ENCODE data around the gene BRD3OS.

BRD3OS gene

DNA sequence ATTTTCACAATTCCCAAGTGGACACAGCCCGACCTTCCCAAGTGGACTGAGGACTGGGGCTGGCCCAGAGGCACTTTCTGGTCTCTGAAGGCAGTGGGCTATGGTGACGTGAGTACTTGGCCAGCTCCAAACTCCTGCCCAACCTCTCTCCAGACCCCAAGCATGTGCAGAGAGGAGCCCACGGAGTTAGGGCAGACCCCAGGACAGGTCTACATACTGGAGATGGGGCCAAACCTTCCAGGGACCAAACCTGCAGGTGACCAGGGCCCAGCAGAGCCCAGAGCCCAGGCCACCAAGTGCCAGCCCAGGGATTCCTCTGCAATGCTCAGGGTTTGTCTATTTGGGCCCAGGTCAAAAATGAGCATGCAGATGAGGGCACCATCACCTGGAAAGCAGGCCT lies 27.2 kb downstream of the BRD3OS start:
- ChIA-PET POLR2A (no interaction called here), CTCF (interaction anchor here (1.6 kb wide), 1 partner anchor 13 kb away, joined by 6 read pairs; no protein-coding TSS in a partner anchor)
- peaks cover 0 to 6% (median 2%) of the 10 kb centered on the region in 4 experiments for H3K4me1 ChIP-seq (ENCODE audit: control extremely low read depth in 1 of 4, control insufficient read depth in 4 of 4, insufficient read depth in 4 of 4, low read length in 3 of 4)
- WGBS (ENCODE audit: insufficient coverage): 94% methylated on average over 3 of the region's 3 CpGs
- no peaks in the 10 kb centered on the region for H3K9me3 ChIP-seq (ENCODE audit: control extremely low read depth in 1 of 5, control insufficient read depth in 4 of 5, insufficient read depth in 2 of 5, low read depth in 1 of 5, low read length in 4 of 5)
- no peak overlapping the region for H3K4me3 ChIP-seq (ENCODE audit: control insufficient read depth in 1 of 7, extremely low read depth in 1 of 7, insufficient read depth in 4 of 7, low read depth in 2 of 7, low read length in 6 of 7)
- no peak overlapping the region for H3K27ac ChIP-seq (ENCODE audit: insufficient read depth in 1 of 2, low read depth in 1 of 2, low read length in 2 of 2, poor library complexity in 1 of 2, severe bottlenecking in 2 of 2)
- no peak for DNase-seq
- H3K36me3 ChIP-seq (ENCODE audit: control insufficient read depth in 4 of 4, insufficient read depth in 4 of 4, low read length in 3 of 4): peaks cover 6 to 69% (median 49%) of the 10 kb centered on the region in 4 experiments
- H3K27me3 ChIP-seq (replicated peaks in 2 of 5; ENCODE audit: control insufficient read depth in 4 of 5, insufficient read depth in 5 of 5, low read length in 4 of 5): no peaks in the 10 kb centered on the region

DNA sequence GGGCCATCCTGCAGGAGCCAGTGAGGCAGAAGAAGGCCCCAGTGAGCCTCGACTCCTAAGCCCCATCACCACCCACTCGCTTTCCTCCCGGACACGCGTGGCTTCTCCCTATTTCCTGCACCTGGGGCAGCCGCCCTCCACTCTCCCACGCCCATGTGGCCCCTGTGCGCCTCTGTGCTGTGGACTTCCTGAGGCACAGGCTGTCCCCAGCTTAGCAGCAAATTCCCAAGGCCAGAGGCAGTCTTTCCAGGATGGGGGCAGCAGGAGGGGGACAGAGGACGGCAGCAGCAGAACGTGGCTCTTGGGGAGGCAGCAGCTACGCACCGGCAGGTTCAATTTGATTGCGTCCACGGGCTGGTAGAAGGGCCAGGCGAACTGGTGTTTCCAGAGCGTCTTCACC lies 27.7 kb downstream of the BRD3OS start:
- Histone ChIP-seq H3K27me3 (replicated peaks in 2 of 5; ENCODE audit: control insufficient read depth in 4 of 5, insufficient read depth in 5 of 5, low read length in 4 of 5) (no peaks in the 10 kb centered on the region), H3K4me1 (ENCODE audit: control extremely low read depth in 1 of 4, control insufficient read depth in 4 of 4, insufficient read depth in 4 of 4, low read length in 3 of 4) (peaks cover 0 to 6% (median 2%) of the 10 kb centered on the region in 4 experiments), H3K4me3 (ENCODE audit: control insufficient read depth in 1 of 7, extremely low read depth in 1 of 7, insufficient read depth in 4 of 7, low read depth in 2 of 7, low read length in 6 of 7) (no peak overlapping the region), H3K27ac (ENCODE audit: insufficient read depth in 1 of 2, low read depth in 1 of 2, low read length in 2 of 2, poor library complexity in 1 of 2, severe bottlenecking in 2 of 2) (no peak overlapping the region), H3K36me3 (ENCODE audit: control insufficient read depth in 4 of 4, insufficient read depth in 4 of 4, low read length in 3 of 4) (peaks cover 6 to 65% (median 46%) of the 10 kb centered on the region in 4 experiments), H3K9me3 (ENCODE audit: control extremely low read depth in 1 of 5, control insufficient read depth in 4 of 5, insufficient read depth in 2 of 5, low read depth in 1 of 5, low read length in 4 of 5) (no peaks in the 10 kb centered on the region)
- no peak for DNase-seq
- ChIA-PET POLR2A (no interaction called here), CTCF (interaction anchor here (1.2 to 1.6 kb wide), 2 partner anchors 14 to 34 kb away, joined by 3 to 6 read pairs; no protein-coding TSS in a partner anchor)
- WGBS (ENCODE audit: insufficient coverage): 95% methylated on average over 12 of the region's 16 CpGs

DNA sequence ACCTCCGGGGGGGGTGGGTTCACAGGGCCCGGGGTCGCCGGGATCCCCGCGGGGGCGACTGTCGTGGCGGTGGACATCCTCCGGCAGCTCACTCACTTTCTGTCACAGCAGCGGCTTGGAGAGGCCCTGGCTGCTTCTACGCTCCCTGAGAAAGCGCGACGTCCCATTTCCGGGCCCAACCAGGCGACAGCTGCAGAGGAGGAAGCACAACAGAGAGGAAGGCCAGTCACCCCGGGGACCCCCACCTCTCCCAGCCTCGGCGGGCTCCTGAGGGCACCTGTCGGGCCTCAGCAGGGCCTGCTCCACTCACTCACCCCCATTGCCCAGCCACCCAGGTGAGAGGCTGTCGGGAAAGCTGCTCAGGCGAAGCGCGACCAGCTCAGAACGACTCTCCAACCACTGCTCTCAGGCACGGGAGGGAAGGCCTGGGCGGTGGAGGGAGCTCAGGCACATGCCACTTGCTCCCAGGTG lies 28.2 kb downstream of the BRD3OS start:
- ChIA-PET CTCF (interaction anchor here (1.2 to 1.6 kb wide), 2 partner anchors 14 to 34 kb away, joined by 3 to 6 read pairs; no protein-coding TSS in a partner anchor), POLR2A (no interaction called here)
- Histone ChIP-seq H3K4me1 (ENCODE audit: control extremely low read depth in 1 of 4, control insufficient read depth in 4 of 4, insufficient read depth in 4 of 4, low read length in 3 of 4) (peaks cover 0 to 6% (median 2%) of the 10 kb centered on the region in 4 experiments), H3K36me3 (ENCODE audit: control insufficient read depth in 4 of 4, insufficient read depth in 4 of 4, low read length in 3 of 4) (peaks cover 4 to 60% (median 42%) of the 10 kb centered on the region in 4 experiments), H3K27ac (ENCODE audit: insufficient read depth in 1 of 2, low read depth in 1 of 2, low read length in 2 of 2, poor library complexity in 1 of 2, severe bottlenecking in 2 of 2) (no peak overlapping the region), H3K4me3 (ENCODE audit: control insufficient read depth in 1 of 7, extremely low read depth in 1 of 7, insufficient read depth in 4 of 7, low read depth in 2 of 7, low read length in 6 of 7) (no peak overlapping the region), H3K27me3 (replicated peaks in 2 of 5; ENCODE audit: control insufficient read depth in 4 of 5, insufficient read depth in 5 of 5, low read length in 4 of 5) (no peaks in the 10 kb centered on the region), H3K9me3 (ENCODE audit: control extremely low read depth in 1 of 5, control insufficient read depth in 4 of 5, insufficient read depth in 2 of 5, low read depth in 1 of 5, low read length in 4 of 5) (no peaks in the 10 kb centered on the region)
- DNase-seq: no peak
- 92% methylated on average over 23 of the region's 28 CpGs for WGBS (ENCODE audit: insufficient coverage)

DNA sequence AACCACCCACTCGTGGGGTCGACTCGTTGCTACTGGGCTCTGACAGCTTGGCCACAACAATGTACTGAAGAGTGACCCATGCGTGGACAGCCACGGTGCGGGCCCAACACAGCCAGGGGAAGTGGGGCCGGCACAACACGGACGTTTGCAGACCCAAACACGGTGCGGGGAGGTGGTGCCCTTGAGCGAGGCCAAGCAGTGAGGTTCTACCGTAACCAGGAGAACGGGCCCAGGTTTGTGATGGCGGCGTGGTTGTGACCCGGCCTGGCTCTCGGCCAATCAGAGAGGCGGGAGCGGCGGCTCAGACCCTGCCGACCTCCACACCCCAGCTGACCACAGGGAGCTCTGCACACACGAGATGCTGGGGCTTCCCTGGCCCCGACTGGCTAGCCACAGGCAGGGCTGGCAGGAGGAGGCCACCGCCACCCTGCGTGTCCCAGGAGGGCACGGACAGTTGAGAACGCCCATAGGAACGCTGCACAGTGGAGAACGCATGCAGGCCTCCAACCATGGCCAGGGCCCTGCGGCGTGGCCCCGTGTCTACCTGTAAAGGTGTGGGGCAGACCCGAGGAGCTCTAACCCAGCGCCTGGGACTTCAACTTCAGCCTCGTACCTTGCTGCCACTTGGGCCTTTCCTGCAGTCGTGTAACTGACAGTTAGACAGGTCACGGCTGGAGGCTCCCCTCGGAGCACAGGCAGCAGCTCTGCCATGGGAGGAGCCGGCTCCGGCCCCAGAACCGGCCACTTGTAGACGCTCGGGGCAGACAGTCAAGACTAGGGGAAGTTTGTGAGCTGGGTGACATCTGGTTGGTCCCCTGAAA lies 28.9 kb downstream of the BRD3OS start:
- ChIA-PET CTCF (interaction anchor here (0.6 to 1.6 kb wide), 3 partner anchors 15 to 346 kb away, joined by 3 to 6 read pairs (median 3); no protein-coding TSS in a partner anchor), POLR2A (interaction anchor here (1.1 kb wide), 1 partner anchor 45 kb away, joined by 4 read pairs; no protein-coding TSS in a partner anchor)
- whole genome bisulfite sequencing (ENCODE audit: insufficient coverage): 96% methylated on average over 38 of the region's 44 CpGs
- no peaks in the 10 kb centered on the region for H3K9me3 ChIP-seq (ENCODE audit: control extremely low read depth in 1 of 5, control insufficient read depth in 4 of 5, insufficient read depth in 2 of 5, low read depth in 1 of 5, low read length in 4 of 5)
- no peak overlapping the region for H3K4me3 ChIP-seq (ENCODE audit: control insufficient read depth in 1 of 7, extremely low read depth in 1 of 7, insufficient read depth in 4 of 7, low read depth in 2 of 7, low read length in 6 of 7)
- DNase-seq: no peak
- H3K27me3 ChIP-seq (replicated peaks in 2 of 5; ENCODE audit: control insufficient read depth in 4 of 5, insufficient read depth in 5 of 5, low read length in 4 of 5): no peaks in the 10 kb centered on the region
- H3K36me3 ChIP-seq (ENCODE audit: control insufficient read depth in 4 of 4, insufficient read depth in 4 of 4, low read length in 3 of 4): peaks cover 3 to 55% (median 36%) of the 10 kb centered on the region in 4 experiments
- H3K27ac ChIP-seq (ENCODE audit: insufficient read depth in 1 of 2, low read depth in 1 of 2, low read length in 2 of 2, poor library complexity in 1 of 2, severe bottlenecking in 2 of 2): no peak overlapping the region
- peaks cover 0 to 11% (median 4%) of the 10 kb centered on the region in 4 experiments for H3K4me1 ChIP-seq (ENCODE audit: control extremely low read depth in 1 of 4, control insufficient read depth in 4 of 4, insufficient read depth in 4 of 4, low read length in 3 of 4)

DNA sequence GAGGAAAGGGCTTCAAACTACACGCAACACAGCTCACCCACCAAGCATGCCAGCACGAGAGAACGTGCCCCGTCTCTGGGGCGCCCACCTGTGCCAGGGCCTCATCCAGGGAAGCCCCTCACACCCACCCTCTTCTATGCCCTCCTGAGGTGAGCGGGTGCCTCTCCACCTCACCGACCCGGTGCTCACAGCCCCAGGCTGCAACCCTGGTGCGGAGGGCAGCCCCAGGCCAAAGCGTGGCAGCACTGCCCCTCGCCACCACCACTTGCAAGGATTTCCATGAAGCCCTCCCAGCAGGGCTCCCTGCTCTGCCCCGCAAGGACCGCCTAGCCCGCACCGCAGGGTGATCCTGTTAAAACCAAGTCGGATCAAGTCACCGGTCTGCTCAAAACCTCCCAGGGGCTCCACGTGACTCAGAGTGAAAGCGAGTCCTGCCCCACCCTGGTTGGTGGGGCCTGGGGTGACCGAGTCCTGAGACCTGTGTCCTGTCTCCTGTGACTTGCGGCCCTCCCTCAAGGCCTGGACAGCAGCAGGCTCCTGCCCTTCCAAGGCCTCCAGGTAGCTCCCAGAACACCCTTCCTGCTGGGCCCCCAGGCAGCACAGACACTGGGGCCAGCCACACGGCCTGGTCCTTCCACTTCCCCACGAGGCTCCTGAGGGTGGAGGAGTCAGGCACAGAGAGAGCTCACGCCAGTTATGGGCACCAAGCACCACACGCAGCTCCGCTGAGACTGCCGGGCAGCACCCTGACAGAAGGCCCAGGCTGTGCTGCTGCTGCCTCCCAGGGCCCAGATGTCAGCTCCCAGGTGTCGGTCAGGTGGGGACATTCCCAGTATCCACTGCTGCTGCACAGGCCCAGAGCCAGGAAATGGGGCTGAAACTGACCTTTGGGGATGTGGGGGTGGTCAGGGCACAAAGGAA lies 29.9 kb downstream of the BRD3OS start:
- no peaks in the 10 kb centered on the region for H3K27me3 ChIP-seq (replicated peaks in 2 of 5; ENCODE audit: control insufficient read depth in 4 of 5, insufficient read depth in 5 of 5, low read length in 4 of 5)
- no peak for DNase-seq
- CTCF ChIA-PET: interaction anchor here (1.6 kb wide), 1 partner anchor 9 kb away, joined by 4 read pairs; no protein-coding TSS in a partner anchor
- no peak overlapping the region for H3K4me3 ChIP-seq (ENCODE audit: control insufficient read depth in 1 of 7, extremely low read depth in 1 of 7, insufficient read depth in 4 of 7, low read depth in 2 of 7, low read length in 6 of 7)
- POLR2A ChIA-PET: interaction anchor here (1.1 kb wide), 1 partner anchor 44 kb away, joined by 4 read pairs; no protein-coding TSS in a partner anchor
- 95% methylated on average over 21 of the region's 28 CpGs for WGBS (ENCODE audit: insufficient coverage)
- H3K9me3 ChIP-seq (ENCODE audit: control extremely low read depth in 1 of 5, control insufficient read depth in 4 of 5, insufficient read depth in 2 of 5, low read depth in 1 of 5, low read length in 4 of 5): no peaks in the 10 kb centered on the region
- H3K27ac ChIP-seq (ENCODE audit: insufficient read depth in 1 of 2, low read depth in 1 of 2, low read length in 2 of 2, poor library complexity in 1 of 2, severe bottlenecking in 2 of 2): no peak overlapping the region
- peaks cover 0 to 21% (median 14%) of the 10 kb centered on the region in 4 experiments for H3K4me1 ChIP-seq (ENCODE audit: control extremely low read depth in 1 of 4, control insufficient read depth in 4 of 4, insufficient read depth in 4 of 4, low read length in 3 of 4)
- H3K36me3 ChIP-seq (ENCODE audit: control insufficient read depth in 4 of 4, insufficient read depth in 4 of 4, low read length in 3 of 4): peaks cover 3 to 45% (median 27%) of the 10 kb centered on the region in 4 experiments

DNA sequence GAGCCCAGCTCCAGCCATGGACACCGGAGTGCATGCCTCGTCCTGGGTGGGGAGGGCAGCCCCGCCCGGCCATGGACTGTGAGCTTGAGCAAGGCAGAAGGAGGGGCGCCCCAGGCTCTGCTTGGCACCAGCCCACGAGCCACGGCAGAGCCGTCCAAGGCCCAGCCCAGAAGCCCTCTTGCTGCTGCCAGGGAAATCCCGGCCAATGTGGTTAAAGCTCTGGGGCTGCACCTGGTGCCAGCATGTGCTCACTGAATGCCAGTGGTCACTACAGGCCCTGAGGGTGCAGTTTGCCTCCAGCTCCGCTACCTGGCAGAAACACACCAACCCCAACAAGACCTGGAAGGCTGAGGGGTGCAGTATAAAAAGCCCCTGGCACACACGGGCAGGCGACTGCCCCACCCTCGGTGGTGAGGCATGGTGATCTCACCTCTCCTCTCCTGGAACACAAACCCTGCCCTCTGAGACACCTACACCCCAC lies 30.7 kb downstream of the BRD3OS start:
- DNase-seq: no peak
- CTCF ChIA-PET: interaction anchor here (1.6 kb wide), 1 partner anchor 10 kb away, joined by 4 read pairs; no protein-coding TSS in a partner anchor
- 69% methylated on average over 11 of the region's 13 CpGs for WGBS (ENCODE audit: insufficient coverage)
- H3K27me3 ChIP-seq (replicated peaks in 2 of 5; ENCODE audit: control insufficient read depth in 4 of 5, insufficient read depth in 5 of 5, low read length in 4 of 5): no peaks in the 10 kb centered on the region
- POLR2A ChIA-PET: no interaction called here
- no peaks in the 10 kb centered on the region for H3K9me3 ChIP-seq (ENCODE audit: control extremely low read depth in 1 of 5, control insufficient read depth in 4 of 5, insufficient read depth in 2 of 5, low read depth in 1 of 5, low read length in 4 of 5)
- H3K27ac ChIP-seq (ENCODE audit: insufficient read depth in 1 of 2, low read depth in 1 of 2, low read length in 2 of 2, poor library complexity in 1 of 2, severe bottlenecking in 2 of 2): peak overlapping the region in 1 of 2 experiments; percentile 12
- no peak overlapping the region for H3K4me3 ChIP-seq (ENCODE audit: control insufficient read depth in 1 of 7, extremely low read depth in 1 of 7, insufficient read depth in 4 of 7, low read depth in 2 of 7, low read length in 6 of 7)
- H3K36me3 ChIP-seq (ENCODE audit: control insufficient read depth in 4 of 4, insufficient read depth in 4 of 4, low read length in 3 of 4): peaks cover 3 to 37% (median 22%) of the 10 kb centered on the region in 4 experiments
- peaks cover 0 to 29% (median 23%) of the 10 kb centered on the region in 4 experiments for H3K4me1 ChIP-seq (ENCODE audit: control extremely low read depth in 1 of 4, control insufficient read depth in 4 of 4, insufficient read depth in 4 of 4, low read length in 3 of 4)
